ENCODE measurements around the gene CRLF3. TPM values are rescaled to one million over a fixed set of nuclear protein-coding genes. Genes with fewer than 3 reads are reported as not detected.
"Not testable (repeated sequence)": the region's sequence is repeated elsewhere in the genome, so short reads cannot be mapped to it uniquely, and the experiment has no call there.

Gene CRLF3
- total RNA-seq, 2 donors from 2014 or later = 46.1 to 46.7 TPM

GRCh38 chr17:30761060-30761459 is 63.4 kb downstream of the CRLF3 start:
- DNase-seq = no peak
- Mint-ChIP-seq H3K27ac (peak overlapping the region; percentile 14), H3K27me3 (no peaks in the 10 kb centered on the region), H3K36me3 (ENCODE audit: low read depth) (no peaks in the 10 kb centered on the region), H3K4me3 (no peak overlapping the region), H3K4me1 (peaks cover 2% of the 10 kb centered on the region)
- ATAC-seq = no peak
- no peaks in the 10 kb centered on the region for H3K9me3 ChIP-seq (ENCODE audit: control insufficient read depth, low read length, poor library complexity, severe bottlenecking)

DNA sequence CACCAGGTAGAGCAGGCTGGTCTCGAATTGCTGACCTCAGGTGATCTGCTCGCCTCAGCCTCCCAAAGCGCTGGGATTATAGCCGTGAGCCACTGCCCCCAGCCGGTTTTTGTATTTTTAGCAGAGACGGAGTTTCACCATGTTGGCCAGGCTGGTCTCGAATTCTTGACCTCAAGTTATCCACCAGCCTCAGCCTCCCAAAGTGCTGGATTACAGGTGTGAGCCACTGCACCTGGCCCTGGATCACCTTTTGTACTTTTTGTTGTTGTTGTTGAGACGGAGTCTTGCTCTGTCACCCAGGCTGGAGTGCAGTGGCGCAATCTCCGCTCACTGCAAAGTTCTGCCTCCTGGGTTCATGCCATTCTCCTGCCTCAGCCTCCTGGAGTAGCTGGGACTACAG is 71.2 kb downstream of the CRLF3 start:
- not testable (repeated sequence) for H3K4me1 Mint-ChIP-seq; ATAC-seq; H3K27me3 Mint-ChIP-seq; H3K9me3 ChIP-seq (ENCODE audit: control insufficient read depth, low read length, poor library complexity, severe bottlenecking); H3K36me3 Mint-ChIP-seq (ENCODE audit: low read depth); DNase-seq; H3K27ac Mint-ChIP-seq; H3K4me3 Mint-ChIP-seq

DNA sequence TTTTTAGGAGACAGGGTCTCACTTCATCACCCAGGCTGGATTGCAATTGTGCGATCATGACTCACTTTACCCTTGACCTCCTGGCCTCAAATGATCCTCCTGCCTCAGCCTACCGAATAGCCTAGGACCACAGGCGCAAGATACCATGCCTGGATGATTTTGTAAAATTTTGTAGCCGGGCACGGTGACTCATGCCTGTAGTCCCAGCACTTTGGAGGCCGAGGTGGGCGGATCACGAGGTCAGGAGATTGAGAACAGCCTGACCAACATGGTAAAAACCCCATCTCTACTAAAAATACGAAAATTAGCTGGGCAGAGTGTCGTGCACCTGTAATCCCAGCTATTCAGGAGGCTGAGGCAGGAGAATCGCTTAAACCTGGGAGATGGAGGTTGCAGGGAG is 73.5 kb downstream of the CRLF3 start:
- not testable (repeated sequence) for DNase-seq; H3K36me3 Mint-ChIP-seq (ENCODE audit: low read depth); H3K4me3 Mint-ChIP-seq; H3K27me3 Mint-ChIP-seq; H3K27ac Mint-ChIP-seq; ATAC-seq; H3K4me1 Mint-ChIP-seq; H3K9me3 ChIP-seq (ENCODE audit: control insufficient read depth, low read length, poor library complexity, severe bottlenecking)

DNA sequence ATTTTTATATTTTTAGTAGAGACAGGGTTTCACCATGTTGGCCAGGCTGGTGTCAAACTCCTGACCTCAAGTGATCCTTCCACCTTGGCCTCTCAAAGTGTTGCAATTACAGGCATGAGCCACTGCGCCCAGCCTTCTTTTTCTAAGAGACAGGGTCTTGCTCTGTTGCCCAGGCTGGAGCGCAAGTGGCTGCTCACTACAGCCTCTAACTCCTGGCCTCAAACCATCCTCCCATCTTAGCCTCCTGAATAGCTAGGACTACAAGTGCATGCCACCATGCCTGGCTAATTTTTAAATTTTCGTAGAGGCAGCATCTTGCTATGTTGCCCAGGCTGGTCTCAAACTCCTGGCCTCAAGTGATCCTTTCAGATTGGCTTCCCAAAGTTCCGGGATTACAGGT is 76.9 kb downstream of the CRLF3 start:
- H3K9me3 ChIP-seq (ENCODE audit: control insufficient read depth, low read length, poor library complexity, severe bottlenecking); H3K27me3 Mint-ChIP-seq; H3K36me3 Mint-ChIP-seq (ENCODE audit: low read depth); H3K4me1 Mint-ChIP-seq; ATAC-seq; H3K4me3 Mint-ChIP-seq; H3K27ac Mint-ChIP-seq; DNase-seq: not testable (repeated sequence)

- not testable (repeated sequence) for DNase-seq; H3K9me3 ChIP-seq (ENCODE audit: control insufficient read depth, low read length, poor library complexity, severe bottlenecking); H3K27me3 Mint-ChIP-seq; H3K27ac Mint-ChIP-seq; H3K36me3 Mint-ChIP-seq (ENCODE audit: low read depth); ATAC-seq; H3K4me1 Mint-ChIP-seq; H3K4me3 Mint-ChIP-seq
Observed at GRCh38 chr17:30742669-30743068, 81.8 kb downstream of the CRLF3 start.

DNA sequence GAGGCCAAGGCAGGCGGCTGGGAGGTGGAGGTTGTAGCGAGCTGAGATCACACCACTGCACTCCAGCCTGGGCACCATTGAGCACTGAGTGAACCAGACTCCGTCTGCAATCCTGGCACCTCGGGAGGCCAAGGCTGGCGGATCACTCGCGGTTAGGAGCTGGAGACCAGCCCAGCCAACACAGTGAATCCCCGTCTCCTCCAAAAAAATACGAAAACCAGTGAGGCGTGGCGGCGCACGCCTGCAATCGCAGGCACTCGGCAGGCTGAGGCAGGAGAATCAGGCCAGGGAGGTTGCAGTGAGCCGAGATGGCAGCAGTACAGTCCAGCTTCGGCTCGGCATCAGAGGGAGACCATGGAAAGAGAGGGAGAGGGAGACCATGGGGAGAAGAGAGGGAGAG is 88.1 kb downstream of the CRLF3 start:
- ATAC-seq, H3K27me3 Mint-ChIP-seq: not testable (repeated sequence)

DNA sequence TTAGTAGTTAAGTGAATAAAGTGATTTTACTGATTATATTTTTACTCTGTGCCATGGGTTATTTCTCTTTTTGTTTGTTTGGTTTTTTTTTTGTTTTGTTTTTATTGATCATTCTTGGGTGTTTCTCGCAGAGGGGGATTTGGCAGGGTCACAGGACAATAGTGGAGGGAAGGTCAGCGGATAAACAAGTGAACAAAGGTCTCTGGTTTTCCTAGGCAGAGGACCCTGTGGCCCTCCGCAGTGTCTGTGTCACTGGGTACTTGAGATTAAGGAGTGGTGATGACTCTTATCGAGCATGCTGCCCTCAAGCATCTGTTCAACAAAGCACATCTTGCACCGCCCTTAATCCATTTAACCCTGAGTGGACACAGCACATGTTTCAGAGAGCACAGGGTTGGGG is 88.8 kb downstream of the CRLF3 start:
- not testable (repeated sequence) for DNase-seq; ATAC-seq; H3K9me3 ChIP-seq (ENCODE audit: control insufficient read depth, low read length, poor library complexity, severe bottlenecking); H3K36me3 Mint-ChIP-seq (ENCODE audit: low read depth); H3K27me3 Mint-ChIP-seq; H3K27ac Mint-ChIP-seq
- H3K4me3 Mint-ChIP-seq = peak overlapping the region; percentile 52
- peaks cover 15% of the 10 kb centered on the region for H3K4me1 Mint-ChIP-seq

More for the DNA sequence above, 88.1 kb downstream of the CRLF3 start:
- peaks cover 15% of the 10 kb centered on the region for H3K4me1 Mint-ChIP-seq
- not testable (repeated sequence) for H3K27ac Mint-ChIP-seq; H3K9me3 ChIP-seq (ENCODE audit: control insufficient read depth, low read length, poor library complexity, severe bottlenecking); H3K4me3 Mint-ChIP-seq; DNase-seq; H3K36me3 Mint-ChIP-seq (ENCODE audit: low read depth)

- H3K4me1 Mint-ChIP-seq = peaks cover 17% of the 10 kb centered on the region
- H3K27me3 Mint-ChIP-seq; H3K36me3 Mint-ChIP-seq (ENCODE audit: low read depth); DNase-seq; H3K27ac Mint-ChIP-seq; ATAC-seq; H3K4me3 Mint-ChIP-seq; H3K9me3 ChIP-seq (ENCODE audit: control insufficient read depth, low read length, poor library complexity, severe bottlenecking): not testable (repeated sequence)
Observed at GRCh38 chr17:30735206-30735605, 89.3 kb downstream of the CRLF3 start.

GRCh38 chr17:30734153-30734552 is 90.3 kb downstream of the CRLF3 start:
- not testable (repeated sequence) for H3K36me3 Mint-ChIP-seq (ENCODE audit: low read depth)

More at GRCh38 chr17:30734153-30734552, 90.3 kb downstream of the CRLF3 start:
- H3K9me3 ChIP-seq (ENCODE audit: control insufficient read depth, low read length, poor library complexity, severe bottlenecking); H3K27ac Mint-ChIP-seq; ATAC-seq; DNase-seq; H3K27me3 Mint-ChIP-seq; H3K4me3 Mint-ChIP-seq: not testable (repeated sequence)
- H3K4me1 Mint-ChIP-seq = peaks cover 17% of the 10 kb centered on the region

Other genes starting within 250 kb of the CRLF3 start
- gene ATAD5, start 7.3 kb upstream of the CRLF3 start, total RNA-seq = 1 to 10 TPM; 2.7 to 4.2 TPM
- 1 to 10 TPM; 8.4 to 9.1 TPM for gene TEFM, start 81.5 kb upstream of the CRLF3 start, total RNA-seq
- 1 to 10 TPM in 1 of 2 donors, under 1 TPM in 1; 0.42 to 1.1 TPM for gene ADAP2, start 97.3 kb upstream of the CRLF3 start, total RNA-seq
- 1 to 10 TPM; 2.3 to 5.9 TPM for gene RNF135, start 146.3 kb upstream of the CRLF3 start, total RNA-seq